ENCODE measurements around the gene ARMC5.

GRCh38 chr16:31451681-31452351 is 7.5 kb upstream of the ARMC5 start:
- no peak for TF ChIP-seq EZH2 (IDR thresholded peaks at IDR 0.05; ENCODE audit: borderline replicate concordance, low read depth, low read length, severe bottlenecking)
- peak; percentile 42 for TF ChIP-seq CTCF (IDR thresholded peaks at IDR 0.05; ENCODE audit: borderline replicate concordance, extremely low read depth, low read length, poor library complexity, severe bottlenecking)
